Suprapubic skin (tissue), 4 donors: ENCODE measurements around the gene AK4. TPM values are rescaled to one million over a fixed set of nuclear protein-coding genes. Genes with fewer than 3 reads are reported as not detected.

Source experiments
- DNase-seq, 2 donors: peaks; one replicate each; pipeline ENCODE4 v3.0.0-alpha.2; 2019; ENCODE audit warnings: low spot score in 2 of 2
- H3K27ac ChIP-seq: fragments of 200-600 bp; sonication (generic); one replicate; pipeline ENCODE4 v1.5.1; 2019
- H3K27me3 ChIP-seq: fragments of 200-600 bp; sonication (generic); one replicate; pipeline ENCODE4 v1.5.1; 2019
- H3K36me3 ChIP-seq: fragments of 200-600 bp; sonication (generic); one replicate; pipeline ENCODE4 v1.5.1; 2019
- H3K4me1 ChIP-seq: fragments of 200-600 bp; sonication (generic); one replicate; pipeline ENCODE4 v1.5.1; 2019
- H3K4me3 ChIP-seq: fragments of 200-600 bp; sonication (generic); one replicate; pipeline ENCODE4 v1.5.1; 2019; ENCODE audit warnings: mild to moderate bottlenecking
- H3K9me3 ChIP-seq: fragments of 200-600 bp; sonication (generic); one replicate; pipeline ENCODE4 v1.5.1; 2019
- CTCF ChIP-seq, 2 donors: fragments of 200-600 bp in 1 of 2; fragments of 450-650 bp in 1 of 2; sonication (generic) in 1 of 2; IDR thresholded peaks; one replicate each; pipeline ENCODE4 v1.5.1; 2016 to 2019; ENCODE audit warnings: antibody characterized with exemption in 2 of 2, mild to moderate bottlenecking in 1 of 2, moderate library complexity in 1 of 2
- EP300 ChIP-seq: sonication (generic); formaldehyde crosslinking; IDR thresholded peaks from one replicate; pipeline ENCODE4 v1.6.1; 2017; ENCODE audit warnings: antibody characterized with exemption
- POLR2A ChIP-seq, 2 donors: fragments of 450-650 bp; IDR thresholded peaks; one replicate each; pipeline ENCODE4 v1.6.1; 2017; ENCODE audit warnings: antibody characterized with exemption in 2 of 2, mild to moderate bottlenecking in 2 of 2, moderate library complexity in 2 of 2
- POLR2AphosphoS5 ChIP-seq, 3 donors: sonication (generic); formaldehyde crosslinking; IDR thresholded peaks; one replicate each; pipeline ENCODE4 v1.6.1; 2017; ENCODE audit warnings: antibody characterized with exemption in 3 of 3
- WGBS: methylation state at CpG from one replicate; pipeline ENCODE4 v1.1.5; 2018; 5-methylcytosine and 5-hydroxymethylcytosine counted together
- total RNA-seq, 4 donors: library from RNA; depleted of rRNA; stranded (reverse); fragments of >200 nt; gene quantifications; one replicate each; pipeline ENCODE4 v1.1.0, GENCODE V29; 2016

AK4 gene
- total RNA-seq, 4 donors from 2014 or later: 35.7 to 62.5 (median 54.8) TPM

- H3K4me1 ChIP-seq: peaks cover 4% of the 10 kb centered on the region
- no peaks in the 10 kb centered on the region for H3K27me3 ChIP-seq
- WGBS: 67% methylated on average over 10 of the region's 10 CpGs
- no peak for DNase-seq
- H3K9me3 ChIP-seq: no peaks in the 10 kb centered on the region
- H3K27ac ChIP-seq: no peak overlapping the region
- no peak overlapping the region for H3K4me3 ChIP-seq
- no peaks in the 10 kb centered on the region for H3K36me3 ChIP-seq
- TF ChIP-seq EP300: no peak
- TF ChIP-seq POLR2A (IDR thresholded peaks at IDR 0.05): no peak
- no peak for TF ChIP-seq POLR2AphosphoS5 (IDR thresholded peaks at IDR 0.05)
- no peak for TF ChIP-seq CTCF (IDR thresholded peaks at IDR 0.05)
Measured at GRCh38 chr1:65277605-65278347, 129.8 kb downstream of the AK4 start.

GRCh38 chr1:65278376-65279069, 130.5 kb downstream of the AK4 start:
- no peaks in the 10 kb centered on the region for H3K9me3 ChIP-seq
- H3K27me3 ChIP-seq: no peaks in the 10 kb centered on the region
- H3K4me1 ChIP-seq: peaks cover 4% of the 10 kb centered on the region
- TF ChIP-seq POLR2A (IDR thresholded peaks at IDR 0.05) (no peak), EP300 (no peak), POLR2AphosphoS5 (IDR thresholded peaks at IDR 0.05) (no peak), CTCF (IDR thresholded peaks at IDR 0.05) (no peak)
- DNase-seq: no peak
- no peak overlapping the region for H3K27ac ChIP-seq
- no peaks in the 10 kb centered on the region for H3K36me3 ChIP-seq
- no peak overlapping the region for H3K4me3 ChIP-seq
- WGBS: 41% methylated on average over 5 of the region's 5 CpGs

- Histone ChIP-seq H3K36me3 (no peaks in the 10 kb centered on the region), H3K27me3 (no peaks in the 10 kb centered on the region), H3K4me1 (peaks cover 4% of the 10 kb centered on the region), H3K9me3 (no peaks in the 10 kb centered on the region), H3K27ac (no peak overlapping the region), H3K4me3 (no peak overlapping the region)
- no peak for DNase-seq
- 59% methylated on average over 5 of the region's 5 CpGs for WGBS
- TF ChIP-seq EP300 (no peak), POLR2AphosphoS5 (IDR thresholded peaks at IDR 0.05) (no peak), POLR2A (IDR thresholded peaks at IDR 0.05) (no peak), CTCF (IDR thresholded peaks at IDR 0.05) (no peak)
Measured at GRCh38 chr1:65279070-65279779, 131.2 kb downstream of the AK4 start.

Other genes starting within 250 kb of the AK4 start
- 100 to 1,000 TPM in 3 of 4 donors, 10 to 100 TPM in 1; 99.0 to 169 (median 127) TPM for gene JAK1, start 181.7 kb upstream of the AK4 start, total RNA-seq
- gene DNAJC6, start 161.3 kb downstream of the AK4 start, total RNA-seq: 1 to 10 TPM; 1.7 to 3.8 (median 3.5) TPM